NCI-H146 (cell line): ENCODE measurements around the gene TRPM6.
"Not testable (repeated sequence)": the region's sequence is repeated elsewhere in the genome, so short reads cannot be mapped to it uniquely, and the experiment has no call there.

Source experiments
- DNase-seq: peaks from one replicate; lab custom pipeline; 2025; lab: John Stamatoyannopoulos, UW

The TRPM6 gene, protein sequence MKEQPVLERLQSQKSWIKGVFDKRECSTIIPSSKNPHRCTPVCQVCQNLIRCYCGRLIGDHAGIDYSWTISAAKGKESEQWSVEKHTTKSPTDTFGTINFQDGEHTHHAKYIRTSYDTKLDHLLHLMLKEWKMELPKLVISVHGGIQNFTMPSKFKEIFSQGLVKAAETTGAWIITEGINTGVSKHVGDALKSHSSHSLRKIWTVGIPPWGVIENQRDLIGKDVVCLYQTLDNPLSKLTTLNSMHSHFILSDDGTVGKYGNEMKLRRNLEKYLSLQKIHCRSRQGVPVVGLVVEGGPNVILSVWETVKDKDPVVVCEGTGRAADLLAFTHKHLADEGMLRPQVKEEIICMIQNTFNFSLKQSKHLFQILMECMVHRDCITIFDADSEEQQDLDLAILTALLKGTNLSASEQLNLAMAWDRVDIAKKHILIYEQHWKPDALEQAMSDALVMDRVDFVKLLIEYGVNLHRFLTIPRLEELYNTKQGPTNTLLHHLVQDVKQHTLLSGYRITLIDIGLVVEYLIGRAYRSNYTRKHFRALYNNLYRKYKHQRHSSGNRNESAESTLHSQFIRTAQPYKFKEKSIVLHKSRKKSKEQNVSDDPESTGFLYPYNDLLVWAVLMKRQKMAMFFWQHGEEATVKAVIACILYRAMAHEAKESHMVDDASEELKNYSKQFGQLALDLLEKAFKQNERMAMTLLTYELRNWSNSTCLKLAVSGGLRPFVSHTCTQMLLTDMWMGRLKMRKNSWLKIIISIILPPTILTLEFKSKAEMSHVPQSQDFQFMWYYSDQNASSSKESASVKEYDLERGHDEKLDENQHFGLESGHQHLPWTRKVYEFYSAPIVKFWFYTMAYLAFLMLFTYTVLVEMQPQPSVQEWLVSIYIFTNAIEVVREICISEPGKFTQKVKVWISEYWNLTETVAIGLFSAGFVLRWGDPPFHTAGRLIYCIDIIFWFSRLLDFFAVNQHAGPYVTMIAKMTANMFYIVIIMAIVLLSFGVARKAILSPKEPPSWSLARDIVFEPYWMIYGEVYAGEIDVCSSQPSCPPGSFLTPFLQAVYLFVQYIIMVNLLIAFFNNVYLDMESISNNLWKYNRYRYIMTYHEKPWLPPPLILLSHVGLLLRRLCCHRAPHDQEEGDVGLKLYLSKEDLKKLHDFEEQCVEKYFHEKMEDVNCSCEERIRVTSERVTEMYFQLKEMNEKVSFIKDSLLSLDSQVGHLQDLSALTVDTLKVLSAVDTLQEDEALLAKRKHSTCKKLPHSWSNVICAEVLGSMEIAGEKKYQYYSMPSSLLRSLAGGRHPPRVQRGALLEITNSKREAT (N-terminal part only)

DNA sequence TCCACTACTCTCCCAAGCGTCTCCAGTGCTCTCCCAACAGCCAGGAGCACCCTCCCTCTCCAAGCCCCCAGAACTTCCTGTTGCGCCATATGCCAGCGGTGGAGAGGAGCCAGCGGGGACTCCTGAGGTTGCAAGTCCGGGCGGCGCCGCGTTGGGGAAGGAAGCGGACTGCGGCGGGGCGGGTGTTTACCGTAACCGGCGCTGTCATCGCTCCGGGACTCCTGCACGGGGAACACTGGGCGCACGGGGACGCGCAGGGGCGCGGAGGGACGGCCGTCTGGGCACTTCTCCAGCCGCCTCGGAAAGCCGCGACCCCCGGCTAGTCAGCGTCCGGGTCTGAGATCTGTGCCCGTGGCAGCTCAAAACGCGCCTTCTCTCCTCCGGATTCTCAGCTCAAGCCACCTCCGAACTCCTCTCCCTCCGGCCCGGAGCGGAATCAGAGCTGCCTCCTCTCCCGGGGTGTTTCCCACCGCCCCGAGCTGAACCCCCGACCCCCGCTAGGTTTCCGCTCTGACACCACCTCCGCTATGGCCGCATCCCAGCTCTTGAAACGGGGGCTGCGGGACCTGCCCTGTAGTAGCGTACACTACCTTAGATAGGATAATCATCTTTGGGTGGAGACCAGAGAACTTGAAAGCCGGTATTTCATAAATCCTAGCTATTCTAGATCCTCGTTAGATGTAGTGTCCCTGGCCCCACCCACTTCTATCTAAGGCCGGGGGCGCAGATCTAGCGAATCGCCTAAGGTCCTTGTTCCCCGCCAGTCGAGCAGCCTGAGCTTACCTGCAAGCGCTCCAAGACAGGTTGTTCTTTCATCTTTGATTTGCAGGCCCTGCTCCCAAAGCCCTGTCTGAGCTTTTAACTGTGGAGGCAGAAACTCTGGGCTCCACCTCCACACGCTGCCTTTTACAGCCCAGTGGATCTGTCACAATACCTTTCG is at the start of gene TRPM6:
Gene TRPM6 (minus strand): TSS at position 881 of the 940 bp plus-strand sequence. CDS start 65 bp downstream, at position 816.
- DNase-seq: peak; percentile 58

DNA sequence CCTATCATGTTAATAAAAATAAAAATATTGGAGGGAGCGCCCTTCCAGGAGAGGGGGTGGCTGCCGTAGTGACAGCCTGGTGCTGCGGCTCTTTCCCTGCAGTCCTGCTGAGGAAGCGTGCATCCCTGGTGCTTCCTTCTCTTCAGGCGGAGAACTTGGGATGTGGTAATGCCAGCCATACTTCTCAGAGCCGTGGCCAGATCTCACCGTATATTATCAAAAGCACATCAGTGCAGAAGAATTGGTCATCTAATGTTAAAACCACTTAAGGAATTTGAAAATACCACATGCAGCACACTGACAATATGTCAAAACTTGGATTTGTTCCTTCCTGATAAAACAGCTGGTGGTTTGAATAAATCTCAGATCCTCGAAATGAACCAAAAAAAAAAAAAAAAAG is 47.3 kb upstream of the TRPM6 start:
- DNase-seq: no peak

DNA sequence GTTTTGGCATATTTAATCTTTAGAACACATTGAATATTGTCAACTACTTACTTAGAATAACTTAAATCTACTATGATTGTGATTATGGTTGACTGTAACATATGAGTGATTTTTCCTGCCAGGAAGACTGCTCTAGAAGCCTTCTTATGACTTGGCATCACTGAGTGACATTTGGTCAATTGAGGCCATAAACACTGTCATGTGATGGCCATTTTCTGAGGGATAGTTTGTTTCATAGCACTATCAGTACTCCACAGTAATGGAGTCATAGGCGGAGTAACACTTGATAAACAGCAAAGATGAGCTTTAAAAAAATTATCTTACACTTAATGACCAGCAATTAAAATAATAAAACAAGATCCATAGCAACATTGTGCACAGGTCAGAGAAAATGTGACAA is 34.0 kb upstream of the TRPM6 start:
- DNase-seq: no peak

DNA sequence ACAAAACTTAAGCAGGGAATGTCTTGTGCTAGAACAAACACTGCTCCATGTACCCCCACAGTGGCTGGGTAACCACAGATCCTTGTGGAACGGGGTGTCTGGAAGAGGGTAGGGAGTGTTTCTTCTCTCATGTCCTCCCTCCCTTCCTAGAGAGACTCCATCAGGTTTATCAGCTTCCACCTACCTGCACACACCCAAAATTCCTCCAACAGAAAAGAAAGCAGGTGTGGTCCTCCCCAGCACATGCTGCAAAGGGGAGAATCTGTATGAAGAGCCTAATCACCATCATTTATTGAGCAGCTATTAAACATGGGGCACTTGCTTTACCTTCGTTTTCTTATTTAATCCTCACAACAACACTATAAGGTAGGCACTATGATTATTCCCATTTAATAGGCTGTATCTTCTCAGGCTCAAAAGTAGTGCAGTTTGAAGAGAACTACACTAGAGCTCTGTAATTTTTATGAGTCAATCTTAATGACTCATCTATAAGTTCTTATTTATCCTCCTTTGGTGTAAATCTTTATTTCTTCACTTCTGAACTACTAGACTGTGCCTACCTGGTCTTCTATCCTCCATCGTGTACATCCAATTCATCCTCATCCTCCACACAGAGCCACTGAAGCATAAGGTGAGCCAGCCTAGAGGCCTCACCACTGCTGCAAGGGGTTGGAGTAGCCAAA is 33.4 kb upstream of the TRPM6 start:
- DNase-seq: no peak

DNA sequence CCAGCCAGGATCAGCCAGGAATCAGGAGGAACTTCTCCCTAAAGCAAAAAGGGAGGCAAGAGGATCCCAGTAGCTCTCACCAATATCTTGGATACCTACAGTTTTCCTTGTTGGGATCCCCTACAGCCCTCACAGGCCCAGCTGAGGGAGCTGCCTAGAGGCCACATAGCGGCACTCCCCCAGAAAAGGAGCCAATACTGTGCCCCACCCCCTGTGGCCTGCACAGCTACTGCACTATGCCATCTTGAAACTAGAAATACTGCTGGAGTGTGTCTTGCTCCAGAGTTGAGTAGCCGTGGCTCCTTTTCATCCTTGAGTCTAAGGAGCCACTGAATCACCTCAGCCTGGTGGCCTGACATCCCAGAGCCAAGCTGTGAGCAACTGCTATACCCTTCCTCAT is 22.3 kb upstream of the TRPM6 start:
- no peak for DNase-seq

DNA sequence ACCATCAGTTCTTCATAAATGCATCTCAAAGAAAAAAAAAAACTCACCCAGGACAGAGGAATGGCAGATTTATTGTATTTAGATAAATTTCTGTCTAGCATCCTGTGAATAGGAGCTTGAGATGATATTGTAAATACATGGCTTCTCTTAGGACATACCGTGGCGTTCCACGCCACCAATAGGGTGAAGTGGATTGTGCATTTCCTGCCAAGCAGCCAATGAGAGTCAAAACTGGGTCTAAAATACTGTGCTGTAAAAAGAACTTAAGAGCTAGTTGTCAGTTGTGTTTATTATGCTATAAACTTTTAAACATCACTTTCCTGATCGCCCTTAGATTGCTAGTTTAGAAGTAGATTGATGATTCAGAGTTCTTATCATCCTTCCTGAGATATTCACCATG is 20.9 kb upstream of the TRPM6 start:
- DNase-seq: no peak

DNA sequence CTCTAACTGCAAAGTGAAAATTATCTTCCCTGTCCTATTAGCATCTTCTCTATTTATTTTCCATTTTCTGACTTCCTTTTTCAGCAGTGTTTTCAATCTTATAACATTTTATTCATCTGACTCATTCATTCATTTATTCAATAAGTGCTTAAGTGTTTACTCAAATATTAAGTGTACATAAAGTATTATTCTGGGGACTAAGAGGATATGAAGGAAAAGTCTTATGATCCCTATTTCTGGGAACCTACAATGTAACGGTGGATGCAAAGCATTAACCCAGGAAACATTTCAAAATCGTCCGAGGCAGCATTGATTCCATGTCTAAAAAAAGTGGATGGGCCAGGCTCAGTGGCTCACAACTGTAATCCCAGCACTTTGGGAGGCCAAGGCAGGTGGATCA is 19.4 kb upstream of the TRPM6 start:
- DNase-seq: no peak

DNA sequence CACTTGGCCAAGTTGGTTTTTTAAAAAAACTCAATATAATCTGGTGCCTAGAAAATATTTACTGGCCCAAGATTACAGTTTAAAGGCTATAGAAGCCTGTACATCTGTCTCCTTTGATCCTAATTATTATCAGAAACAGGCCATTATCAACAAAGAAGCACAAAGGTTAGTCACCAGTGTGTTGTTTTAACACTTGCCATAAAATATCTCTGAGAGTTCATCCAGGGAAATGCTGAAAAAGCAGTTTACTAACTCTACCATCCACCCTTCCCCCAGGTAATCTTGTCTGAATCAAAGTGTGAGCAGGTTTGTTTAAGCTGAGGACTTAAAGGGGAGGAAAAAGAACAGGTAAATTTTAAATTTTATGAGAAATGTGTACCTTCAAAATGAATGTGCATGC is 13.3 kb upstream of the TRPM6 start:
- no peak for DNase-seq

DNA sequence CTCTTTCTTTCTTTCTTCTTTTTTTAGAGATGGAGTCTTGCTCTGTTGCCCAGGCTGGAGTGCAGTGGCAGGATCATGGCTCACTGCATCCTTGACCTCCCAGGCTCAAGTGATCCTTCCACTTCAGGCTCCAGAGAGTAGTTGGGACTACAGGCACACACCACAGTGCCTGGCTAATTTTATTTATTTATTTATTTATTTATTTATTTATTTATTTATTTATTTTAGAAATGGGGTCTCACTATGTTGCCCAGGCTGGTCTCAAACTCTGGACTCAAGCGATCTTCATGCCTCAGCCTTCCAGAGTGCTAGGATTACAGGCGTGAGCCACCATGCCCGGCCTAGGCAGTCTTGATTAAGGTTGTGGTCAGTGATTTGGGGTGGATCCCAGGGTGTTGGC is 728 bp upstream of the TRPM6 start:
- not testable (repeated sequence) for DNase-seq

DNA sequence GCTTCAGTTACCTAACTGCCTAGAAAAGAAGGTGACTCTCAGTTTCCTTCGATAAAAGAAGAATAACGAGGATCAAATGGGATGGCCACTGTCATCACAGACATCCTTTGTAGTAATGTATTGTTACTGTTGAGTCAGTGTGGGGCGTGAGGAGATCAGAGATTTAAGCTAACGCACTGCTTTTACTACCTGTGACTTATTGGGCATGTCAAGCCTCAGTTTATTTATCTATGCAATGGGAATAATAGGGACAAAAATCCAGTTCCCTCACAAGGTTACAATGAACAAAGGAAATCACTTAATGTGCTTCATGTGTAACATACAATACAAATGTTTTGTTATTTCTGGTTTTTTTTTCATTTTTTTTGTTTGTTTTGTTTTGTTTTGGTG is 255 bp upstream of the TRPM6 start:
- no peak for DNase-seq

DNA sequence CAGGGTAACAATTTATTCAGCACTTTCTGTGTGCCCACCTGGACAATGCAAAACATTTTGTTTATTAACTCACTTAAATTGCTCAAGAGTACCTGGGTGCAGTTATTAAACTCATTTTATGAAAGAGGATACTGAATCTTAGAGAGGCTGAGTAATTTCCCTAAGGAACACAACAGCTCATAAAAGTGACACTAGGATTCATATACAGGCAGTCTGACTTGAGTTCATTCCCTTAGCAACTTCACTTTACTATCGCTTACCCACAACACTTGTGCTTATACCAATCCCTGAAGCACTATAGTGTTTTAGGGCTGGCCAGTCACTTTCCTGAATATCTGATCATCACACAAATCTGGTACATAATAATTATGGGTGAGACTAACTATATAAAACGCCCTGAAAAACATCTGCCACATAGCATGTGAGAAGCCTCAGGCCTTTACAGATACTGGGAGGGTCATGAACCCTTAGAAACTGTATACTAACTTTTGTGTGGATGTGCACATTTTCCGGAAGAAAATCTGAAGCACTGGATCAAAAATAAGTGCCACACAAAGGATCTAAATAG is 11.3 kb downstream of the TRPM6 start:
- DNase-seq: no peak

DNA sequence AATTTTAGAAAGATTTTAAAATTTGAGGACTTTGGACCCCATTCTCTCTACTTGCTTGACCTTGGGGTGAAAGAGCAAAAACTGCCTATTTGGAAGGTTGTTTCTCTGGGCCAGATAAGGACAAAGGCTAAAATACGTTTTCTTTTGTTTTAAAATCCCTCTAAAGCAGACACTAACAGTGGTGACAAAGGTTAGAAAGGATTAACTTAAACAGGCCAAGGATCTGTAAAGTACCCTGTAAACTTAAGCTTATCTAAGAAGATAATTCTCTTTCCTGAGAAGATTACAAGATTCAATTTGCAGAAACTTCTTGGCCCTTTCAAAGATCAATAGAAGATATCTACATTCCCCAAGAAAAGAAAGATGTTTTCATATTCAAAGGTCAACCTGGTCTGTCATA is 12.1 kb downstream of the TRPM6 start:
- no peak for DNase-seq

DNA sequence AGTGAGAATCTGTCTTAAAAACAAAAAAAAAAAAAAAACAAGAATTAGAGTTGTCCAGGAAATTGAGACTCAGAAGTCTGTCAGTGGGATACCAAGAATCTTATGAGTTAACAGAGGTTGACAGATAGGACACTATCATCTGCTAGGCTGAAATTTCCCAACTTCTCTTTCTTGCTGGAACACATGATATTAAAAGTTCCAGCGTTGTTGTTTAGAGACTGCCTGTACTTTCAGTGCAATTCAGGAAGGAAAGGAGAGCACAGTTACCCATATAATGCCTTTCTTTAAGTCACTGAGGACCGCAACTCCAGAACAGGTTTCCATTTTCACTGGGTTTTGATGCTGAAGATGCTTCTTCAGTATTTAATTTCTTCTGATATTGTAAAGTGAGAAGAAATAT is 13.5 kb downstream of the TRPM6 start:
- no peak for DNase-seq

DNA sequence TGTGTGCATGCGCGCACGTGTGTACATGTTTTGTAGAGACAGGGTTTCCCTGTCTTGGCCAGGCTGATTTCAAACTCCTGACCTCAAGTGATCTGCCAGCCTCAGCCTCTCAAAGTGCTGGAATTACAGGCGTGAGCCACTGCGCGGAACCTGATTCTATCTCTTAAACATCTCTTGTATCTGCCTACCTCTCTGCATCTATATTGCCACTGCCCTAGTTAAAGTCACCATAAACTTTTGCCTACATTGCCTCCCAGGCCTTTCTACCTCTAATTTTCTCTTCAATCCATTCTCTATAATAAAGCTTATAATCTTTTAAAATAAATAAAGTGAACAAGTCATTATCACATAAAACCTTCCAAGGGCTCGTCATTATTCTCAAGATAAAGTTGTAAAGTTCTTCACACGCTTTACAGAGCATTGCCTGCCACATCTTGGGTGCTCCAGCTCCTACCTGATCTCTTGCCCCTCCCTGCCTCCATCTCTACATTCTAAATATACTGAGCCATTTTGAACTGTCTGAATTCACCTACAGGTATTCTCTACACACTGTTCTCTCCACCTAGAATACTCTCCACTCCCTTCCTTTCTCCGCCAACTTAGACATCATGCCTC is 15.0 kb downstream of the TRPM6 start:
- DNase-seq: no peak

DNA sequence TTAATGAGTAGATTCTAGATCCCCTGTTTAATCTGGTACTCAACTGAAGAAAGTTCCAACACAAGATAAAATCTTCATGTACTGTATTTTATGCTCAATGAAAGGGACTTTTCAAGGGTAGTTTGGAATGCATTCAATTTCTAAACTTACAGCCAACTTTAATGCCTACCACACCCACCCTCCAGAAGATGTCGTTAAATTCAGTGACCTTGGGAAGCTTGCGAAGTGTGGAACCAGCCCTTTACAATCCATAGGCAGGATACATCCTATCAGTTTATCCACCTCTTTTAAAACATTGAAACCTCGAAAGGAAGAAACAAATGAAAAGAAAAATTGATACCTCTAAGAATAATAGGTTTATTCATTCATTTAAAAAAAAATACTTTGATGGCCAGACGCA is 20.2 kb downstream of the TRPM6 start:
- DNase-seq: no peak

DNA sequence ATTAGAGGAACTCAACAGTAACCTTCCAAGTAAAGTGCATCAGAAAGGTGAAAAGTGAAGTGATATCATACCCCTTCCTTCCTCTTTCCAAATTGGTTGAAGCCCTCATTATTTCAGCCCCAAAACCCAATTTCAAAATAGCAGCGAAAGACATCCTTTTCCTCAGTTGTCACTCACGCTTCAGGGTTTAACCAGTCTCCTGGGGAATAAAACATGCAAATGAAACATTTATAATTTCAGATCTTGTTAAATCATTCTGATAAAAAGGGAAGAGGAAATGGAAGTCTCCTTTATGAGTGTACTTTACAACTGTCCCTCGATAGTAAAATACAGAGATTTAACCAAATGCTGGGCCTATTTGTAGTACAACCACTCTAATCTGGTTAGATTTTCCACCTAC is 22.5 kb downstream of the TRPM6 start:
- no peak for DNase-seq

DNA sequence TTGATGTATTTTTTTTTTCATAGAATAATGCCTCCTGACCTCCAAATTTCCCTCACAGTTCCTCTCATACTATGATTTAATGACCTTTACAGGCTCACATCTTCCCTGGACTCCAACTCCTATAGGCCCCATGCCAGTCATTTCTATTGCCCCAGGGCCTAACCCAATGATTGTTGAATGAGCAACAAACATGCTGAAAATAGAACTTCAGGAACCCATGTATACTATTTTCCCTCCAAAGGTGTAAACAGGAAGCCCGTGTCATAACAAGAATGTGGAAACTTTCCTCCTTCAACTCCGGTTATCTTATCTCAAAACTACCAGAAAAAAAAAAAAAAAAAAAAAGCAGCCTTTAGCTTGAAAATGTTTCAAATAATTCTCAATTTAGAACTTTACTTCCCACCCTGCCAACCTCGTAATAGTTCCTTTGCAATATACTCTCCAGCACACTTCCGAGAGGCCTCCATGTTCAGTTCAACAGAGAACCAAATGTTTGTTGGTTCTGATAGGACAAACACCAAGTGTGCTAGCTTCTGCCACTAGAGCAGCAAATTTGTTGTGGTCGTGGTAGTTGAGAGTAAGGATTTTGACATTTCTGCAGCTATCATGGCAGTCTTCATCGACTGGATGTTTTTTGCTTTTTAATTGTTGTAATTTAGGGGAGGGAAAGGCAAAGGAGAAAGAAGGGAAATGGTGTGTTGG is 25.8 kb downstream of the TRPM6 start:
- no peak for DNase-seq

DNA sequence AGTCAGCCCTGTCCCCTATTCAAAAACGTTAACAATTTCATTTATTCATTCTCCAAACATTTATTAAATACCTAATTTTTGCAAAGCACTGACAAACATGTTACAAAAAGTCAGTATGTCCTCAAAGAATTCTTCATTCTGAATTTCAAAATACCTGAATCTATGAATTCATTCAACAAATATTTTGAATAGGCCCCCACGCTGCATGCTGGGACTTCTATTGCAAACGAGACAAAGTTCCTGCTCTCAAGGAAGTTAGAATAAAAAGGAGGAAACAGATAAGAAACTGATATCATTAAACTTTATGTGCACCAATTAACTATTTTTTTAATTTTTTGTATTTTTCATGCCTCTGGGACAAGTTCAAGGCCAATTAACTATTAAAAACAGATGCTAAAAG is 26.6 kb downstream of the TRPM6 start:
- DNase-seq: no peak

DNA sequence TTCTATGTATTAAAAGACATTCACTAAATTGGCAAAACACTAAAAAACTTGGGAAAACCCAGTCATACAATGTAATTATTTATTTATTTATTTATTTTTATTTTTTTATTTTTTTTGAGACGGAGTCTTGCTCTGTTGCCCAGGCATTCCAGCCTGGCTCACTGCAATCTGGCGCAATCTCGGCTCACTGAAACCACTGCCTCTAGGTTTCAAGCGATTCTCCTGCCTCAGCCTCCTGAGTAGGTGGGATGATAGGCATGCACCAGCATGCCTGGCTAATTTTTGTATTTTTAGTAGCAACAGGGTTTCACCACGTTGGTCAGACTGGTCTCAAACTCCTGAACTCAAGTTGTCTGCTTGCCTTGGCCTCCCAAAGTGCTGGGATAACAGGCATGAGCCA is 27.5 kb downstream of the TRPM6 start:
- not testable (repeated sequence) for DNase-seq
